MM.1S (cell line): ENCODE measurements around the gene LMTK3.

Source experiments
- DNase-seq: peaks from one replicate; pipeline ENCODE4 v3.0.0-alpha.2; 2015
- H2AFZ ChIP-seq: fragments of 300-600 bp; sonication (generic); 2 replicates; pipeline ENCODE4 v1.6.0; 2016; ENCODE audit warnings: antibody characterized with exemption, low read length
- H3F3A ChIP-seq: fragments of 300-600 bp; sonication (generic); 2 replicates; pipeline ENCODE4 v1.6.1; 2016; ENCODE audit warnings: mild to moderate bottlenecking, antibody characterized with exemption, low read length, moderate library complexity, mixed read lengths; ENCODE audit not compliant: insufficient read depth
- H3K27ac ChIP-seq: fragments of 300-600 bp; sonication (generic); 2 replicates; pipeline ENCODE4 v1.5.1; 2016; ENCODE audit warnings: mild to moderate bottlenecking, low read length
- H3K27me3 ChIP-seq: fragments of 300-600 bp; sonication (generic); replicated peaks from 2 replicates; pipeline ENCODE4 v1.6.0; 2016; ENCODE audit warnings: low read length; ENCODE audit not compliant: insufficient read depth
- H3K36me3 ChIP-seq: fragments of 300-600 bp; sonication (generic); replicated peaks from 2 replicates; pipeline ENCODE4 v1.6.1; 2016; ENCODE audit warnings: mild to moderate bottlenecking, low read length, mixed read lengths; ENCODE audit not compliant: insufficient read depth
- H3K4me1 ChIP-seq: fragments of 300-600 bp; sonication (generic); 2 replicates; pipeline ENCODE4 v1.6.1; 2016; ENCODE audit warnings: low read length, mixed read lengths
- H3K4me2 ChIP-seq: fragments of 300-600 bp; sonication (generic); 2 replicates; pipeline ENCODE4 v1.6.0; 2016; ENCODE audit warnings: low read depth, low read length
- H3K4me3 ChIP-seq: fragments of 300-600 bp; sonication (generic); 2 replicates; pipeline ENCODE4 v1.5.1; 2016; ENCODE audit warnings: low read length, mixed read lengths
- H3K79me2 ChIP-seq: fragments of 300-600 bp; sonication (generic); 2 replicates; pipeline ENCODE4 v1.6.1; 2016; ENCODE audit warnings: mixed run types, low read length, mixed read lengths
- H3K9ac ChIP-seq: fragments of 300-600 bp; sonication (generic); 2 replicates; pipeline ENCODE4 v1.6.1; 2016; ENCODE audit warnings: low read length, mixed read lengths
- H3K9me2 ChIP-seq: fragments of 300-600 bp; sonication (generic); replicated peaks from 2 replicates; pipeline ENCODE4 v1.6.1; 2016; ENCODE audit warnings: mild to moderate bottlenecking, low read length, mixed read lengths; ENCODE audit not compliant: insufficient read depth
- H3K9me3 ChIP-seq: fragments of 300-600 bp; sonication (generic); replicated peaks from 2 replicates; pipeline ENCODE4 v1.6.1; 2016; ENCODE audit warnings: mild to moderate bottlenecking, low read length, mixed read lengths; ENCODE audit not compliant: insufficient read depth
- H4K20me1 ChIP-seq: fragments of 300-600 bp; sonication (generic); 2 replicates; pipeline ENCODE4 v1.6.1; 2016; ENCODE audit warnings: mild to moderate bottlenecking, low read length, moderate library complexity, mixed read lengths; ENCODE audit not compliant: insufficient read depth
- EZH2 ChIP-seq: fragments of 300-600 bp; sonication (generic); optimal IDR thresholded peaks from 2 replicates; pipeline ENCODE3; 2017; ENCODE audit warnings: low read depth, mild to moderate bottlenecking, antibody characterized with exemption, low read length, mixed read lengths
- EZH2phosphoT487 ChIP-seq: fragments of 300-600 bp; sonication (generic); IDR thresholded peaks from 2 replicates; pipeline ENCODE4 v1.6.1; 2018; ENCODE audit warnings: antibody characterized with exemption, low read length
- TF ChIP-seq, protein P1 (sequence below): fragments of 300-600 bp; sonication (generic); IDR thresholded peaks from 2 replicates; pipeline ENCODE4 v1.5.1; 2016; ENCODE audit warnings: antibody characterized with exemption, low read length, mixed read lengths

LMTK3 gene

DNA sequence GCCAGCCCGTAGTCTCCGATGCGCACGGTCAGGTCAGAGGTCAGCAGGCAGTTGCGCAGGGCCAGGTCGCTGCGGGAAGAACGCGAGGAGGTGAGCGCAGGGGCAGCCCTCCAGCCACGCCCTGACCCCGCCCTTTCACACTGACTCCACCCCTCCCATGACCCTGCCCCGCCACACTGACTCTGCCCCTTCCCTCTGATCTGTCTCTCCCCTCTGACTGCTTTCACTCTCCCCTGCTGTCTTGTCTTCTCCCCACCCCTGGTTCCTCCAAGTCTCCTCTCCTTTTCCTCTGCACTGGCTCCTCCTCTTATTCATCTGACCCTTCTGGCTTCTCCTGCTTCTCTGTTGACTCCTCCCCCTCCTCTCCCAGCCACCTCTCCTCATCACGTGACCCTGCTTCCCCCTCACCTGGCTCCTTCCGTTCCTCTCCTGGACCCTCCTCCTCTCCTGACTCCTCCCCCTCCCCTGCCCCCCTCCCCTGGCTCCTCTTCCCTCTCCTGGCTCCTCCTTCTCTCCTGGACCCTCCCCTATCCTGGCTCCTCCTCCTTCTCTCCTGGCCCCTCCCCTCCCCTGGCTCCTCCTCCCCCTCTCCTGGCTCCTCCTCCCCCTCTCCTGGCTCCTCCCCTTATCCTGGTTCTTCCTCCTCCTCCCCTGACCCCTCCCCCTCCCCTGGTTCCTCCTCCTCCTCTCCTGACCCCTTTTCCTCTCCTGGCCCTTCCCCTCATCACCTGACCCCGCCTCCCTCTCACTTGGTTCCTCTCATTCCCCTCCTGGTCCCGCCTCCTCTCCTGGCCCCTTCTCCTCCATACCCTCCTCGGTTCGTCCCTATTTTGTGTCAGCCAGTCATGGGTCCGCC is 9.9 kb downstream of the LMTK3 start:
- peak; percentile 91 for DNase-seq
- peak overlapping the region; percentile 70 for H2AFZ ChIP-seq

DNA sequence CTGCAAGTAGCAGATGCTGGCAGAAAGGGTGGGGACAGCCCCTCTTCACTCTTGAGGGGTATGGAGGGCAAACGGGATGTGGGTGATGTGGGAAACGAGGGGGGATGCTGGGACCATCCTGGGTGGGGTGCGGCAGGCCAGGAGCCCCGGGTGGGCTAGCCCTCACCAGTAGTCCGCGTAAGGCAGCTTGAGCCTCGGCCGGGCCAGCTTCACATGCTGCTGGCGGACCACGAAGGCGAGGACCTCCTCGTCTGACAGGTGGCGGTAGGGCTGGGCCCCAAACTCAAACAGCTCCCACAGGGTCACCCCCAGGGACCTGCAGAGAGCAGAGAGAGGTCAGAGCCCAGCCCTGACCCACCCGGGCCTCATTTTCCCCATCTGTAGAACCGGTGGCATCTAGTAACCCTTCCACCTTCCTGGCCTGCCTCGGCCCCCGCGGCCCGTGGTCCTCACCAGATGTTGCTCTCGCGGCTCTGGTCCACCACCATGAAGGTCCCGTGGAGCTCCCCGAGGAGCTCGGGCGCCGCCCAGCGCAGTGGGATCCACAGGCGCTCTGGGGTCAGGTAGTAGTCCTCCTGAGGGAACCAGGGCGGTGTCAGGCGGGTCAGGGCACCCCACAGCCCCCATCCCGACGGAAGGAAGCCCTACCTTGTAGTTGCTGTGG is 10.7 kb downstream of the LMTK3 start:
- H3K9me3 ChIP-seq = no peaks in the 10 kb centered on the region
- no peaks in the 10 kb centered on the region for H4K20me1 ChIP-seq
- no peak overlapping the region for H3K9ac ChIP-seq
- no peaks in the 10 kb centered on the region for H3K79me2 ChIP-seq
- no peaks in the 10 kb centered on the region for H3K36me3 ChIP-seq
- peak overlapping the region; percentile 61 for H3K4me3 ChIP-seq
- H3K4me1 ChIP-seq = no peaks in the 10 kb centered on the region
- no peak overlapping the region for H3K27ac ChIP-seq
- H3F3A ChIP-seq = no peaks in the 10 kb centered on the region
- H2AFZ ChIP-seq = peak overlapping the region; percentile 70
- peak overlapping the region; percentile 83 for H3K4me2 ChIP-seq
- H3K27me3 ChIP-seq = peaks cover 44% of the 10 kb centered on the region
- no peaks in the 10 kb centered on the region for H3K9me2 ChIP-seq
- TF ChIP-seq EZH2 (no peak), EZH2phosphoT487 (no peak)
- TF ChIP-seq, protein P1, sequence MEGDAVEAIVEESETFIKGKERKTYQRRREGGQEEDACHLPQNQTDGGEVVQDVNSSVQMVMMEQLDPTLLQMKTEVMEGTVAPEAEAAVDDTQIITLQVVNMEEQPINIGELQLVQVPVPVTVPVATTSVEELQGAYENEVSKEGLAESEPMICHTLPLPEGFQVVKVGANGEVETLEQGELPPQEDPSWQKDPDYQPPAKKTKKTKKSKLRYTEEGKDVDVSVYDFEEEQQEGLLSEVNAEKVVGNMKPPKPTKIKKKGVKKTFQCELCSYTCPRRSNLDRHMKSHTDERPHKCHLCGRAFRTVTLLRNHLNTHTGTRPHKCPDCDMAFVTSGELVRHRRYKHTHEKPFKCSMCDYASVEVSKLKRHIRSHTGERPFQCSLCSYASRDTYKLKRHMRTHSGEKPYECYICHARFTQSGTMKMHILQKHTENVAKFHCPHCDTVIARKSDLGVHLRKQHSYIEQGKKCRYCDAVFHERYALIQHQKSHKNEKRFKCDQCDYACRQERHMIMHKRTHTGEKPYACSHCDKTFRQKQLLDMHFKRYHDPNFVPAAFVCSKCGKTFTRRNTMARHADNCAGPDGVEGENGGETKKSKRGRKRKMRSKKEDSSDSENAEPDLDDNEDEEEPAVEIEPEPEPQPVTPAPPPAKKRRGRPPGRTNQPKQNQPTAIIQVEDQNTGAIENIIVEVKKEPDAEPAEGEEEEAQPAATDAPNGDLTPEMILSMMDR = no peak
- DNase-seq = no peak

More for the DNA sequence above, 9.9 kb downstream of the LMTK3 start:
- no peaks in the 10 kb centered on the region for H3K4me1 ChIP-seq
- peak overlapping the region; percentile 83 for H3K4me2 ChIP-seq
- no peaks in the 10 kb centered on the region for H3K36me3 ChIP-seq
- peak overlapping the region; percentile 17; the same call in 1 of the 2 replicates for H3K27ac ChIP-seq
- no peaks in the 10 kb centered on the region for H3K9me3 ChIP-seq
- no peaks in the 10 kb centered on the region for H3K79me2 ChIP-seq
- no peaks in the 10 kb centered on the region for H4K20me1 ChIP-seq
- no peaks in the 10 kb centered on the region for H3F3A ChIP-seq
- TF ChIP-seq, protein P1 = no peak
- TF ChIP-seq EZH2 (no peak), EZH2phosphoT487 (no peak)
- no peak overlapping the region for H3K9ac ChIP-seq
- peaks cover 42% of the 10 kb centered on the region for H3K27me3 ChIP-seq
- no peaks in the 10 kb centered on the region for H3K9me2 ChIP-seq
- H3K4me3 ChIP-seq = peak overlapping the region; percentile 61

DNA sequence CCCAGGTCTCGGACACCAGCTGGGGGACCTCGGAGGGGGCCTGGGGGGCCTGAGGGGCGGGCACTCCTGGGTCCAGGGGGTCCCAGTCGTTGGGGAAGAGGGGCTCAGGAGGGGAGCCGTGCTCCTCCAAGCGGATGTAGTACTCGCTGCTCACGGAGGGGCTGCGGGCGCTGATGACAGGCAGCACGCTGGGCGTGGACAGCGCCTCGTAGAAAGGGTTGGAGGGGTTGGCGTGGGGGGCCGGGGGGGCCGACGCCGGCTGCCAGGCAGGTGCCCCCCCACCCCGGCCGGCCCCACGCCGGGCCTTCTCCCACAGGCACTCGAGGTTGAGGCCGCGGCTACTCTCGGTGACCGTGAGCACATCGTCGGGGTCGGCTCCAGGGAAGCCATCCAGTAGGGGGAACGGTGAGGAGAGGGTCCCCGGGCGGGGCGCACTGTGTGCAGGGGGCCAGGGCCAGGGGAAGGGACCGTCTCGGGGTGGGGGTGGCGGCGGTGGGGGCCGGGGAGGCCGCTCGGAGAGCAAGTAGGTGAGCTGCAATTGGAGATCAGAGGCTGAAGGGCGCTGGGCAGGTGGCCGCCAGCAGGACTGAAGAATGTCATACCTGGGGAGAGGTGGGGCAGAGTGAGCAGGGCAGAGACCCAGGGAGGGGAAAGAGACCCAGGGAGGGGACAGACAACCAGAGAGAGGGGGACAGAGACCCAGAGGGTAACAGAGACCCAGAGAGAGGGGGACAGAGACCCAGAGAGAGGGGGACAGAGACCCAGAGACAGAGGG is 12.1 kb downstream of the LMTK3 start:
- no peak overlapping the region for H3K4me3 ChIP-seq
- no peaks in the 10 kb centered on the region for H3F3A ChIP-seq
- H3K27me3 ChIP-seq = peaks cover 57% of the 10 kb centered on the region
- no peak overlapping the region for H3K27ac ChIP-seq
- DNase-seq = no peak
- H3K4me2 ChIP-seq = no peak overlapping the region
- H3K36me3 ChIP-seq = no peaks in the 10 kb centered on the region
- no peaks in the 10 kb centered on the region for H4K20me1 ChIP-seq
- H3K9me3 ChIP-seq = no peaks in the 10 kb centered on the region
- H3K4me1 ChIP-seq = no peaks in the 10 kb centered on the region
- H3K9me2 ChIP-seq = no peaks in the 10 kb centered on the region
- no peaks in the 10 kb centered on the region for H3K79me2 ChIP-seq
- TF ChIP-seq, protein P1 = no peak
- TF ChIP-seq EZH2 (no peak), EZH2phosphoT487 (no peak)
- no peak overlapping the region for H3K9ac ChIP-seq
- H2AFZ ChIP-seq = no peak overlapping the region
